SK-N-SH (cell line): ENCODE data around the gene PRKN. TPM values are rescaled to one million over a fixed set of nuclear protein-coding genes. Genes with fewer than 3 reads are reported as not detected.

Source experiments
- CTCF ChIA-PET: fragments of 300-600, 350-600 bp; formaldehyde crosslinking; extraction: SDS; loops from one replicate; lab custom pipeline; 2021; lab: Yijun Ruan, JAX
- POLR2A ChIA-PET: fragments of 350-600 bp; sonication (Branson Sonifier 250); formaldehyde crosslinking; extraction: SDS; loops from one replicate; lab custom pipeline; 2020; ENCODE audit warnings: antibody characterized with exemption, inconsistent platforms; lab: Yijun Ruan, JAX
- DNase-seq: peaks from one replicate; pipeline ENCODE4 v3.0.0; 2012
- H2AFZ ChIP-seq: fragments of 200-600 bp; sonication (generic); 2 replicates; pipeline ENCODE4 v1.8.1; 2016; ENCODE audit warnings: antibody characterized with exemption, mild to moderate bottlenecking, low read depth
- H3F3A ChIP-seq: fragments of 200-600 bp; sonication (generic); replicated peaks from 2 replicates; pipeline ENCODE3; 2016; ENCODE audit warnings: antibody characterized with exemption, mild to moderate bottlenecking; ENCODE audit not compliant: insufficient read depth
- H3K27ac ChIP-seq, 2 experiments: fragments of 200-500 bp in 1 of 2; fragments of 200-600 bp in 1 of 2; sonication (Bioruptor generic) in 1 of 2; sonication (generic), shearing (Covaris generic) in 1 of 2; 2 replicates each; pipeline versions ENCODE4 v1.5.1 to v1.6.1; 2014 to 2016; ENCODE audit warnings: low read depth in 2 of 2, inconsistent platforms in 1 of 2, low read length in 1 of 2, mild to moderate bottlenecking in 1 of 2, mixed read lengths in 1 of 2
- H3K27me3 ChIP-seq: fragments of 200-600 bp; sonication (generic), shearing (Covaris generic); 2 replicates; pipeline ENCODE4 v1.6.1; 2016; ENCODE audit warnings: mixed run types; ENCODE audit not compliant: insufficient read depth
- H3K36me3 ChIP-seq, 2 experiments: fragments of 200-500 bp in 1 of 2; fragments of 200-600 bp in 1 of 2; sonication (Bioruptor generic) in 1 of 2; sonication (generic) in 1 of 2; replicated peaks in 1 of 2; 2 replicates each; pipeline versions ENCODE3 to v1.5.1; 2014 to 2016; ENCODE audit warnings: low read length in 1 of 2, mild to moderate bottlenecking in 1 of 2; ENCODE audit not compliant: insufficient read depth in 2 of 2, control insufficient read depth in 1 of 2
- H3K4me1 ChIP-seq, 2 experiments: fragments of 200-500 bp in 1 of 2; fragments of 200-600 bp in 1 of 2; sonication (Bioruptor generic) in 1 of 2; sonication (generic), shearing (Covaris generic) in 1 of 2; 2 replicates each; pipeline versions ENCODE4 v1.5.1 to v1.6.1; 2014 to 2016; ENCODE audit warnings: low read depth in 1 of 2, low read length in 1 of 2, mixed run types in 1 of 2; ENCODE audit not compliant: insufficient read depth in 2 of 2, control insufficient read depth in 1 of 2
- H3K4me2 ChIP-seq: fragments of 200-600 bp; sonication (generic), shearing (Covaris generic); 2 replicates; pipeline ENCODE4 v1.6.1; 2017; ENCODE audit warnings: mixed run types
- H3K4me3 ChIP-seq, 2 experiments: fragments of 200-500 bp in 1 of 2; fragments of 200-600 bp in 1 of 2; sonication (Bioruptor generic) in 1 of 2; sonication (generic), shearing (Covaris generic) in 1 of 2; 2 replicates each; pipeline versions ENCODE4 v1.5.1 to v1.8.1; 2014 to 2016; ENCODE audit warnings: low read depth in 2 of 2, inconsistent platforms in 1 of 2, low read length in 1 of 2, mild to moderate bottlenecking in 1 of 2, mixed read lengths in 1 of 2, moderate library complexity in 1 of 2
- H3K79me2 ChIP-seq: fragments of 200-600 bp; sonication (generic); 2 replicates; pipeline ENCODE4 v1.8.1; 2017; ENCODE audit warnings: mild to moderate bottlenecking; ENCODE audit not compliant: insufficient read depth
- H3K9ac ChIP-seq: fragments of 200-600 bp; sonication (generic); 2 replicates; pipeline ENCODE4 v1.6.1; 2017; ENCODE audit warnings: mixed run types
- H3K9me2 ChIP-seq: fragments of 200-600 bp; sonication (generic); 2 replicates; pipeline ENCODE4 v1.6.1; 2017; ENCODE audit warnings: mixed run types
- H3K9me3 ChIP-seq: fragments of 200-600 bp; sonication (generic); 2 replicates; pipeline ENCODE4 v1.6.1; 2017; ENCODE audit warnings: mixed run types, mild to moderate bottlenecking, moderate library complexity
- H4K20me1 ChIP-seq: fragments of 200-600 bp; sonication (generic); 2 replicates; pipeline ENCODE4 v1.6.1; 2017; ENCODE audit warnings: mild to moderate bottlenecking, mixed run types; ENCODE audit not compliant: insufficient read depth
- CHD2 ChIP-seq: fragments of 150-350 bp; IDR thresholded peaks from 2 replicates; pipeline ENCODE4 v1.6.1; 2018; ENCODE audit warnings: low read length; ENCODE audit not compliant: partially characterized antibody
- CTCF ChIP-seq: fragments of 200-600 bp; sonication (generic); IDR thresholded peaks from 2 replicates; pipeline ENCODE4 v1.6.1; 2017; ENCODE audit warnings: antibody characterized with exemption, mild to moderate bottlenecking, moderate library complexity
- ELF1 ChIP-seq: IDR thresholded peaks from 2 replicates; pipeline ENCODE4 v1.4.0; 2012
- EP300 ChIP-seq, 2 experiments: IDR thresholded peaks; 2 replicates each; pipeline versions ENCODE4 v1.4.0 to v1.6.1; 2012; ENCODE audit warnings: borderline replicate concordance in 1 of 2, low read depth in 1 of 2, low read length in 1 of 2
- EZH2phosphoT487 ChIP-seq: fragments of 200-600 bp; sonication (generic); IDR thresholded peaks from 2 replicates; pipeline ENCODE4 v1.6.1; 2017; ENCODE audit warnings: low read depth, mixed run types, mild to moderate bottlenecking, antibody characterized with exemption, moderate library complexity, borderline replicate concordance
- FOSL2 ChIP-seq: IDR thresholded peaks from 2 replicates; pipeline ENCODE4 v1.4.0; 2012; ENCODE audit warnings: low read depth, mild to moderate bottlenecking, moderate library complexity, borderline replicate concordance
- FOXM1 ChIP-seq: IDR thresholded peaks from 2 replicates; pipeline ENCODE4 v1.4.0; 2012; ENCODE audit warnings: low read depth, mild to moderate bottlenecking
- GABPA ChIP-seq: IDR thresholded peaks from 2 replicates; pipeline ENCODE4 v1.4.0; 2012; ENCODE audit warnings: low read depth, mild to moderate bottlenecking
- GATA2 ChIP-seq: sonication (generic); formaldehyde crosslinking; IDR thresholded peaks from 2 replicates; pipeline ENCODE4 v1.5.0; 2020; ENCODE audit warnings: mild to moderate bottlenecking, missing genetic modification reagents
- JUND ChIP-seq: IDR thresholded peaks from 2 replicates; pipeline ENCODE4 v1.4.0; 2012
- NFIC ChIP-seq: IDR thresholded peaks from 2 replicates; pipeline ENCODE4 v1.4.0; 2012; ENCODE audit warnings: borderline replicate concordance
- PBX3 ChIP-seq: IDR thresholded peaks from 2 replicates; pipeline ENCODE4; 2012
- REST ChIP-seq: IDR thresholded peaks from 2 replicates; pipeline ENCODE4 v1.6.1; 2012; ENCODE audit warnings: mild to moderate bottlenecking, low read depth, low read length, moderate library complexity
- SMC3 ChIP-seq: IDR thresholded peaks from 2 replicates; pipeline ENCODE4 v1.6.1; 2012; ENCODE audit warnings: low read depth, low read length, improper control_type of control experiment
- TAF1 ChIP-seq: IDR thresholded peaks from 2 replicates; pipeline ENCODE4 v1.6.1; 2012; ENCODE audit warnings: low read depth, mild to moderate bottlenecking, low read length, moderate library complexity, borderline replicate concordance
- TEAD4 ChIP-seq: IDR thresholded peaks from 2 replicates; pipeline ENCODE4 v1.4.0; 2012; ENCODE audit warnings: mild to moderate bottlenecking, borderline replicate concordance; ENCODE audit not compliant: insufficient read depth
- YY1 ChIP-seq: IDR thresholded peaks from 2 replicates; pipeline ENCODE4 v1.4.0; 2012; ENCODE audit warnings: low read depth, mild to moderate bottlenecking
- ZBTB33 ChIP-seq: IDR thresholded peaks from 2 replicates; pipeline ENCODE4 v1.4.0; 2012; ENCODE audit warnings: low read depth, borderline replicate concordance
- WGBS: methylation state at CpG from one replicate; pipeline ENCODE4 v1.1.6; 2017; ENCODE audit warnings: low lambda C conversion rate; 5-methylcytosine and 5-hydroxymethylcytosine counted together
- polyA plus RNA-seq, 3 experiments: library from polyadenylated mRNA; depleted of rRNA; stranded (reverse); fragments of >200 nt; gene quantifications; 2 replicates each; pipeline ENCODE4 v1.2.3, GENCODE V29; 2012

The PRKN gene
- polyA plus RNA-seq, 1 of the 3 experiments (the other 2 are of a cell fraction) = 0.76 TPM

- H3K9me2 ChIP-seq = no peaks in the 10 kb centered on the region
- ChIA-PET CTCF (interaction anchor here (1.0 kb wide), 1 partner anchor 27 kb away, joined by 3 read pairs; no protein-coding TSS in a partner anchor), POLR2A (no interaction called here)
- no peak overlapping the region for H2AFZ ChIP-seq
- H3K79me2 ChIP-seq = no peaks in the 10 kb centered on the region
- H3K9me3 ChIP-seq = no peaks in the 10 kb centered on the region
- H3F3A ChIP-seq = no peaks in the 10 kb centered on the region
- no peak overlapping the region for H3K9ac ChIP-seq
- H4K20me1 ChIP-seq = no peaks in the 10 kb centered on the region
- H3K36me3 ChIP-seq = no peaks in the 10 kb centered on the region
- no peak overlapping the region for H3K27ac ChIP-seq
- H3K4me3 ChIP-seq = no peak overlapping the region
- H3K4me2 ChIP-seq = no peak overlapping the region
- WGBS = 34% methylated on average over 3 of the region's 3 CpGs
- TF ChIP-seq GABPA (no peak), GATA2 (CRISPR knock-in tag) (no peak), ELF1 (no peak), TEAD4 (no peak), NFIC (no peak)
- peak; percentile 12 for DNase-seq
- no peaks in the 10 kb centered on the region for H3K27me3 ChIP-seq
- no peaks in the 10 kb centered on the region; a peak in 1 of 4 replicates for H3K4me1 ChIP-seq
Measured at GRCh38 chr6:162343198-162343935, 384.2 kb downstream of the PRKN start.

GRCh38 chr6:162337412-162337811, 390.2 kb downstream of the PRKN start:
- Histone ChIP-seq H3K9me2 (no peaks in the 10 kb centered on the region), H3K9ac (no peak overlapping the region), H3K4me2 (no peak overlapping the region), H3K9me3 (no peaks in the 10 kb centered on the region; the same call in 1 of the 2 replicates), H3K27ac (no peak overlapping the region), H2AFZ (no peak overlapping the region), H4K20me1 (no peaks in the 10 kb centered on the region), H3K79me2 (no peaks in the 10 kb centered on the region), H3K4me1 (no peaks in the 10 kb centered on the region), H3K36me3 (no peaks in the 10 kb centered on the region), H3F3A (no peaks in the 10 kb centered on the region), H3K4me3 (no peak overlapping the region), H3K27me3 (no peaks in the 10 kb centered on the region)
- DNase-seq = no peak
- POLR2A ChIA-PET = no interaction called here
- CTCF ChIA-PET = no interaction called here
- WGBS = 26% methylated on average over 6 of the region's 6 CpGs
- TF ChIP-seq TAF1 = no peak
- TF ChIP-seq ZBTB33 = no peak
- TF ChIP-seq EZH2phosphoT487 = no peak
- no peak for TF ChIP-seq REST
- no peak for TF ChIP-seq ELF1
- TF ChIP-seq GABPA = no peak
- TF ChIP-seq EP300 (IDR thresholded peaks at IDR 0.05; ENCODE audit: borderline replicate concordance in 1 of 2, low read depth in 1 of 2, low read length in 1 of 2) = no peak
- no peak for TF ChIP-seq GATA2 (CRISPR knock-in tag)
- no peak for TF ChIP-seq FOSL2
- TF ChIP-seq CTCF = no peak
- no peak for TF ChIP-seq TEAD4
- TF ChIP-seq YY1 = no peak
- TF ChIP-seq JUND = no peak
- no peak for TF ChIP-seq CHD2
- TF ChIP-seq SMC3 = no peak
- no peak for TF ChIP-seq PBX3
- no peak for TF ChIP-seq FOXM1
